GM06990 (cell line): ENCODE data around the gene EEF1A1.

Experiments
- DNase-seq: peaks from one replicate; pipeline ENCODE4 v3.0.0-alpha.2; 2011; ENCODE audit not compliant: insufficient read length; ENCODE audit errors: extremely low read depth
- H3K27me3 ChIP-seq: replicated peaks from 2 replicates; pipeline ENCODE4 v1.6.0; 2011; ENCODE audit warnings: low read length; ENCODE audit not compliant: control insufficient read depth, insufficient read depth
- H3K36me3 ChIP-seq: 2 replicates; pipeline ENCODE4 v1.5.1; 2011; ENCODE audit warnings: low read length; ENCODE audit not compliant: control insufficient read depth, insufficient read depth
- H3K4me3 ChIP-seq: replicated peaks from 2 replicates; pipeline ENCODE4 v1.5.1; 2011; ENCODE audit warnings: low read depth, mild to moderate bottlenecking, control low read depth, low read length
- TF ChIP-seq, protein P1 (sequence below): IDR thresholded peaks from 2 replicates; pipeline ENCODE4 v1.5.1; 2011; ENCODE audit warnings: low read length, control low read depth, mild to moderate bottlenecking, inconsistent platforms; ENCODE audit not compliant: insufficient read depth, poor library complexity, severe bottlenecking

The EEF1A1 gene

DNA sequence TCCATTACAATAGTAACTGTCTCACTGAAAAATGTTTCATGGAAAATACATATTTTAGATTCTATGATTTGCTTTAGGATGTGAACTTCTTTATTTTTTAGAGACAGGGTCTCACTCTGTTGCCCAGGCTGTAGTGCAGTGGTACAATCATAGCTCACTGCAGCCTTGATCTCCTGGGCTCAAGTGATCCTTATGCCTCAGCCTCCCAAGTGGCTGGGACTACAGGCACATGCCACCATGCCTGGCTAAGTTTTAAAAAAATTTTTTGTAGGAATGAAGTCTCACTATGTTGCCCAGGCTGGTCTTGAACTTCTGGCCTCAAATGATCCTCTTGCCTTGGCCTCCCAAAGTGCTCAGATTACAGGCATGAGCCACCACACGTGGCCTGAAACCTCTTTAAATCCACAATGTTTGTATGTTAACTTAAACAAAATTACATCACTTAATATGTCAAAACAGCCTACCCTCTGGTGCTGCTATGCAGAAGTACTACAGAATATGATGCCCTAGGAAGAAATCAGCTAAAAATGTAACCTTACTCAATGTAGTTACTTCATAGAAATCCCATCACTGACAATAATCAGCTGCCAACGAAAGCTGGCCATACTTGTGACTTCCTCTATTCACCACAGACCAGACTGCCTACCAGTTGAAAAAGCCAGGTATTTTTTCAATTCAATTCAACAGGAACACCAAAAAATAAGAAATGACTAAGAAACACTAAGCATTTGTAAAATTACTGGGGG is 17.6 kb downstream of the EEF1A1 start:
- TF ChIP-seq, protein P1, sequence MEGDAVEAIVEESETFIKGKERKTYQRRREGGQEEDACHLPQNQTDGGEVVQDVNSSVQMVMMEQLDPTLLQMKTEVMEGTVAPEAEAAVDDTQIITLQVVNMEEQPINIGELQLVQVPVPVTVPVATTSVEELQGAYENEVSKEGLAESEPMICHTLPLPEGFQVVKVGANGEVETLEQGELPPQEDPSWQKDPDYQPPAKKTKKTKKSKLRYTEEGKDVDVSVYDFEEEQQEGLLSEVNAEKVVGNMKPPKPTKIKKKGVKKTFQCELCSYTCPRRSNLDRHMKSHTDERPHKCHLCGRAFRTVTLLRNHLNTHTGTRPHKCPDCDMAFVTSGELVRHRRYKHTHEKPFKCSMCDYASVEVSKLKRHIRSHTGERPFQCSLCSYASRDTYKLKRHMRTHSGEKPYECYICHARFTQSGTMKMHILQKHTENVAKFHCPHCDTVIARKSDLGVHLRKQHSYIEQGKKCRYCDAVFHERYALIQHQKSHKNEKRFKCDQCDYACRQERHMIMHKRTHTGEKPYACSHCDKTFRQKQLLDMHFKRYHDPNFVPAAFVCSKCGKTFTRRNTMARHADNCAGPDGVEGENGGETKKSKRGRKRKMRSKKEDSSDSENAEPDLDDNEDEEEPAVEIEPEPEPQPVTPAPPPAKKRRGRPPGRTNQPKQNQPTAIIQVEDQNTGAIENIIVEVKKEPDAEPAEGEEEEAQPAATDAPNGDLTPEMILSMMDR: no peak
- Histone ChIP-seq H3K27me3 (no peaks in the 10 kb centered on the region), H3K36me3 (peaks cover 3% of the 10 kb centered on the region; the same call in 1 of the 2 replicates), H3K4me3 (no peak overlapping the region)
- DNase-seq: no peak

DNA sequence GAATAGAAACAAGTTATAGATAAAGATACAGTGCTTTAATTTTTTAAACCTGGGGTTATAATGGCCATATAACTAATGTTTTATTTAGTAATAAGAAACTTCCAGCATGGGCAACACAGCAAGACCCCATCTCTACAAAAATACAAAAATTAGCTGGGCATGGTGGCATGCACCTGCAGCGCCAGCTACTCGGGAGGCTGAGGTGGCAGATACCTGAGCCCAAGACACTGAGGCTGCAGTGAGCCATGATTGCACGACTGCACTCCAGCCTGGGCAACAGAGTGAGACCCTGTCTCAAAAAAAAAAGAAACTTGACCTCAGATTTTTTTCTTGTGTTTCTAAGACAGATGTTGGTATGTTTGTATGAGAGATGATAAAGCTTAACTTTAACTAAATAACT is 22.9 kb downstream of the EEF1A1 start:
- no peak for DNase-seq
- peaks cover 3% of the 10 kb centered on the region for H3K36me3 ChIP-seq
- H3K4me3 ChIP-seq: no peak overlapping the region
- TF ChIP-seq, protein P1: no peak
- no peaks in the 10 kb centered on the region for H3K27me3 ChIP-seq

DNA sequence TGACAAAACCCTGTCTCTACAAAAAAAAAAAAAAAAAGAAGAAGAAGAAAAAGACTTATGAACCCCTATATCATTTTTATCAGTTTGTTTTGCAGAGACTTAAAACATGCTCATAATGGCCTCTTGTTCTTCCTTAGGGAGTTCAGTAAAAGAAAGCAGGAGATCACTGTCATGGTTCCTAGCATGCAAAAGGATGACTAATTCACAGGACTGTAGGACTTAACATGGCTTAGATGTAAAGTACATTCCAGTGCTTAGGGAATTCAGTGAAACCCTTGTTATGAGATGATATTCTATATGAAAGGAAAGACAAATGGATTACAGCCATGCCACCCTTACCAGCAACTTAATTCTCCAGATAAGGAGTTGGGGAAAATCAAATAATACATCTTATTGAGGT is 29.5 kb downstream of the EEF1A1 start:
- no peak for DNase-seq
- Histone ChIP-seq H3K36me3 (peaks cover 7% of the 10 kb centered on the region), H3K4me3 (no peak overlapping the region), H3K27me3 (no peaks in the 10 kb centered on the region)
- TF ChIP-seq, protein P1: no peak

DNA sequence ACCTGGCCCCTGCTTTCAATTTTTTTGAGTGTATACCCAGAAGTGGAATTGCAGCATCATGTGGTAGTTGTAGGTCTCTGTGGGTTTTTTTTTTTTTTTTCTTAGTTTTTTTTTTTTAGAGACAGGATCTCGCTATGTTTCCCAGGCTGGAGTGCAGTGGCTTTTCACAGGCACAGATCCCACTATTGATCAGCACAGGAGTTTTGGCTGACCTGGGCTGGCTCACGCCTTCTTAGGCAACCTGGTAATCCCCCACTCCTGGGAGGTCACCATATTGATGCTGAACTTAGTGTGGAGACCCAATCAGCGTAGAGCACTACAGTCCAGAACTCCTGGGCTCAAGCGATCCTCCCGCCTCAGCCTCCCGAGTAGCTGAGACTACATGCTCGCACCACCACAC is 33.4 kb downstream of the EEF1A1 start:
- H3K27me3 ChIP-seq: no peaks in the 10 kb centered on the region
- no peak for DNase-seq
- H3K36me3 ChIP-seq: peaks cover 8% of the 10 kb centered on the region
- H3K4me3 ChIP-seq: no peak overlapping the region
- TF ChIP-seq, protein P1: no peak

DNA sequence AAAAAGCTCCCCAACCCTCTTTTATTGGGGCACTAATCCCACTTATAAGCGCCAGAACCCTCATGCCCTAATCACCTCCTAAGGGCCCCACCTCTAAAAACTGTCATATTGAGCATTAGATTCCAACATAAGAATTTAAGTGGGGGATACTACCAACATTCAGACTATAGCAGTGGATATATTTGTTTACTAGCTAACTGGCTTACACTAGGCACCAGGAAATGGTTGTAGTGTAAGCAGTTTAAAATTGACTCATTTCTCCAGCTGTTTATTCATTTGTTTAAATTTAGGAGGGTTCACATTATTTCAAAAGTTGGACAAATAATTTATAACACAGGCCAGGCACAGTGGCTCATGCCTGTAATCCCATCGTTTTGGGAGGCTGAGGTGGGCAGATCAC is 36.4 kb downstream of the EEF1A1 start:
- H3K36me3 ChIP-seq: peaks cover 22% of the 10 kb centered on the region
- no peak overlapping the region for H3K4me3 ChIP-seq
- no peak for DNase-seq
- H3K27me3 ChIP-seq: no peaks in the 10 kb centered on the region
- TF ChIP-seq, protein P1: no peak
